Uterus (tissue), 2 donors: ENCODE results near the gene SAMD14.

Source experiments
- CTCF ChIP-seq, 4 experiments: fragments of 200-600 bp in 2 of 4; fragments of 450-650 bp in 2 of 4; sonication (generic) in 2 of 4; IDR thresholded peaks; one replicate each; pipeline ENCODE4 v1.5.1; 2016 to 2019; ENCODE audit warnings: antibody characterized with exemption in 4 of 4, mild to moderate bottlenecking in 2 of 4, moderate library complexity in 1 of 4
- POLR2A ChIP-seq, 2 donors: fragments of 450-650 bp; IDR thresholded peaks; one replicate each; pipeline ENCODE4 v1.6.1; 2016; ENCODE audit warnings: antibody characterized with exemption in 2 of 2, mild to moderate bottlenecking in 1 of 2, moderate library complexity in 1 of 2

- no peak for TF ChIP-seq POLR2A (IDR thresholded peaks at IDR 0.05)
- TF ChIP-seq CTCF (IDR thresholded peaks at IDR 0.05): no peak
Observed at GRCh38 chr17:50063561-50064252, 66.3 kb downstream of the SAMD14 start.
